Panc1 (cell line): ENCODE measurements around the gene STPG4.

ENCODE experiments used
- CTCF ChIP-seq: fragments of 450-650 bp; IDR thresholded peaks from 2 replicates; pipeline ENCODE4 v1.5.1; 2017; ENCODE audit warnings: mild to moderate bottlenecking
- REST ChIP-seq, 2 experiments: IDR thresholded peaks; 2 replicates each; pipeline ENCODE4 v1.6.1; 2011 to 2012; ENCODE audit warnings: low read depth in 2 of 2, control low read depth in 1 of 2, low read length in 1 of 2, mild to moderate bottlenecking in 1 of 2, moderate library complexity in 1 of 2; ENCODE audit not compliant: insufficient read depth in 1 of 2

- TF ChIP-seq REST (IDR thresholded peaks at IDR 0.05; ENCODE audit: insufficient read depth in 1 of 2, low read depth in 2 of 2, low read length in 1 of 2) (no peak), CTCF (no peak)
Measured at GRCh38 chr2:47049502-47049901, 105.6 kb downstream of the STPG4 start.
